ENCODE data around the gene PARD3.

Gene PARD3

GRCh38 chr10:34523017-34523767 lies 291.9 kb downstream of the PARD3 start:
- no peaks in the 10 kb centered on the region for H3K27me3 Mint-ChIP-seq
- H3K36me3 Mint-ChIP-seq: no peaks in the 10 kb centered on the region
- no peak for DNase-seq (ENCODE audit: low spot score in 2 of 2)
- H3K4me3 Mint-ChIP-seq: no peak overlapping the region
- no peak for ATAC-seq (ENCODE audit: low read depth)
- H3K9me3 Mint-ChIP-seq: peaks cover 5% of the 10 kb centered on the region
- H3K4me1 Mint-ChIP-seq: no peaks in the 10 kb centered on the region
- H3K27ac Mint-ChIP-seq: no peak overlapping the region

DNA sequence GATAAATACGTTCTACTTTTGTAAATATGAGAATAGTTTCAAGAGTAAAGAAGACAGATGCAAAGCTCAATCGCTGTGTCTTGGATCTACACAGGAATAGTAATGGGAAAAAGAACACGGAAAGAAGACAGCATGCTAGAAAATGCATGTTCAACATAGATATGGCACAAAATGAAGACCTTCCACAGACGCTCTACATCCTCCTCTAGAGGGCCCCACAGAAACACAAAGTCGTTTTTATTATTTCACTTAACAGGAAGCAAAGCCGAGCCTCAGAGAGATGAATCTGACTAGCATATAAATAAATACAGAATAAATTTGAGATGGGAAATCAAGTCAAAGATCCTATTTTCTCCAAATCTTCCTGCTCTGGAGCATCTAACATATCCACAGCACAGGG lies 292.6 kb downstream of the PARD3 start:
- no peaks in the 10 kb centered on the region for H3K27me3 Mint-ChIP-seq
- no peak overlapping the region for H3K4me3 Mint-ChIP-seq
- peaks cover 5% of the 10 kb centered on the region for H3K9me3 Mint-ChIP-seq
- no peaks in the 10 kb centered on the region for H3K4me1 Mint-ChIP-seq
- ATAC-seq (ENCODE audit: low read depth) (no peak), DNase-seq (ENCODE audit: low spot score in 2 of 2) (no peak)
- H3K36me3 Mint-ChIP-seq: no peaks in the 10 kb centered on the region
- no peak overlapping the region for H3K27ac Mint-ChIP-seq

GRCh38 chr10:34520510-34520909 lies 294.6 kb downstream of the PARD3 start:
- H3K4me3 Mint-ChIP-seq: no peak overlapping the region
- no peaks in the 10 kb centered on the region for H3K4me1 Mint-ChIP-seq
- no peak for ATAC-seq (ENCODE audit: low read depth)
- no peak overlapping the region for H3K27ac Mint-ChIP-seq
- no peak for DNase-seq (ENCODE audit: low spot score in 2 of 2)
- peaks cover 3% of the 10 kb centered on the region for H3K9me3 Mint-ChIP-seq
- H3K27me3 Mint-ChIP-seq: no peaks in the 10 kb centered on the region
- no peaks in the 10 kb centered on the region for H3K36me3 Mint-ChIP-seq

DNA sequence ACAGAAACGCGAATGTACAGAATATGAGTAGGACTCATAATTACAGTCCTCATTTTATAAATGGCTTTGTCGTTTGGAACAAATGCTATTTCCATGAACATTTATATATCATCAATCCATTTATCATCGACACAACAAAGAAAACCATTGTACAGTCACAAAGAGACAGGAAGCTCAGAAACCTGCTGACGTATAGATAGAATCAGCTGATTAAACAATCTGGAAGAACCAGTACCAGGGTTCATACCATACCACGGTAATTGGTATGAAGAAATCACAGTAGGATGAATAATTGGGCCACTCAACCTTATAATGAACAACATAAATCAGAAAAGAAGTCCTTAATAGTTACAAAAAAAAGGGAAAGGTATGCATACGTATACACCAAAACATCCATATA lies 295.0 kb downstream of the PARD3 start:
- Mint-ChIP-seq H3K4me1 (no peaks in the 10 kb centered on the region), H3K27ac (no peak overlapping the region), H3K4me3 (no peak overlapping the region), H3K27me3 (no peaks in the 10 kb centered on the region), H3K36me3 (no peaks in the 10 kb centered on the region), H3K9me3 (peaks cover 3% of the 10 kb centered on the region)
- no peak for DNase-seq (ENCODE audit: low spot score in 2 of 2)
- ATAC-seq (ENCODE audit: low read depth): no peak

GRCh38 chr10:34514290-34514689 lies 300.8 kb downstream of the PARD3 start:
- DNase-seq (ENCODE audit: low spot score in 2 of 2) (no peak), ATAC-seq (ENCODE audit: low read depth) (no peak)
- no peaks in the 10 kb centered on the region for H3K4me1 Mint-ChIP-seq
- H3K36me3 Mint-ChIP-seq: no peaks in the 10 kb centered on the region
- peaks cover 2% of the 10 kb centered on the region for H3K9me3 Mint-ChIP-seq
- H3K27me3 Mint-ChIP-seq: no peaks in the 10 kb centered on the region
- H3K27ac Mint-ChIP-seq: no peak overlapping the region
- H3K4me3 Mint-ChIP-seq: no peak overlapping the region

- DNase-seq (ENCODE audit: low spot score in 2 of 2) (no peak), ATAC-seq (ENCODE audit: low read depth) (no peak)
- Mint-ChIP-seq H3K27ac (no peak overlapping the region), H3K4me3 (no peak overlapping the region), H3K4me1 (no peaks in the 10 kb centered on the region), H3K9me3 (peaks cover 2% of the 10 kb centered on the region), H3K36me3 (no peaks in the 10 kb centered on the region), H3K27me3 (no peaks in the 10 kb centered on the region)
Observed at GRCh38 chr10:34513636-34514035, 301.5 kb downstream of the PARD3 start.

DNA sequence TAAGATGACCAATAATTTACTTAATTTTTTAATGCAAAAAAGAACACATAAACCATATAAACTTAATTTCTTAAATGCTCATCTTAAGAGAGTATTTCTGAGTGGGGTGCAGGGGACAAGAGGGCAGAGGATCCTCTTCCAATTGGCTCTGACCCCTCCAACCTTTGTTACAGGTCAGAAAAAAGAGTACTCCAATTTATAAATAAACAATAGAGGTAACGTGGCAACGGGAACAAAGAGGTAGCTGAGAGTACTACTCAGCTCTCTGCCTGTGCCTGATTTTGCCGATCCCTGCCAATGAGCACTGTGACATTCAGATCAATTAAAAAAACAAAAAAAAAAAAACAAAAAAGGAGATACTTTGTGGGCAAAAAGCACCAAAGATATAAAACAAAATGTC lies 307.9 kb downstream of the PARD3 start:
- Mint-ChIP-seq H3K4me1 (no peaks in the 10 kb centered on the region), H3K27me3 (no peaks in the 10 kb centered on the region), H3K36me3 (no peaks in the 10 kb centered on the region), H3K4me3 (no peak overlapping the region), H3K9me3 (no peaks in the 10 kb centered on the region), H3K27ac (no peak overlapping the region)
- ATAC-seq (ENCODE audit: low read depth) (no peak), DNase-seq (ENCODE audit: low spot score in 2 of 2) (no peak)

DNA sequence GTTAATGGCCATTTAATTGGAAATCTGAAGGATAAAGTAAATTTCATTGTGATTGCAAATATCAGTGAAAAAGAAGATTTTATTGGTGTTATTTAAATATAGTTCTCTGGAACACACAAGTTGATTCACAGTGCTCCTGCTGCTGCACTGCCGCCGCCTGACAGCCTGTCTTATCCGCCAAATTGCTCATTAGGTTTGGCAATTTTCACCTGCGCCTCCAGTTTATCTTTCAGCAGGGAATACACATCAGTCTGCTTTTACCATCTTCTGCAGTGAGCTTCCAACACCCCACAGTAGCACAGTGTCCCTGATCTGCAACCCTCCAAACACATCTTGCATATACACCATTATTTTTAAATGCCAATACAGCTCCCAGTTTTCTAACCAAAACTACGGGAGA lies 308.3 kb downstream of the PARD3 start:
- no peak overlapping the region for H3K4me3 Mint-ChIP-seq
- no peak overlapping the region for H3K27ac Mint-ChIP-seq
- H3K36me3 Mint-ChIP-seq: no peaks in the 10 kb centered on the region
- H3K27me3 Mint-ChIP-seq: no peaks in the 10 kb centered on the region
- no peaks in the 10 kb centered on the region for H3K9me3 Mint-ChIP-seq
- DNase-seq (ENCODE audit: low spot score in 2 of 2) (no peak), ATAC-seq (ENCODE audit: low read depth) (no peak)
- H3K4me1 Mint-ChIP-seq: no peaks in the 10 kb centered on the region

- no peak overlapping the region for H3K27ac Mint-ChIP-seq
- H3K36me3 Mint-ChIP-seq: no peaks in the 10 kb centered on the region
- no peaks in the 10 kb centered on the region for H3K9me3 Mint-ChIP-seq
- no peaks in the 10 kb centered on the region for H3K4me1 Mint-ChIP-seq
- DNase-seq (ENCODE audit: low spot score in 2 of 2) (no peak), ATAC-seq (ENCODE audit: low read depth) (no peak)
- H3K4me3 Mint-ChIP-seq: no peak overlapping the region
- H3K27me3 Mint-ChIP-seq: no peaks in the 10 kb centered on the region
Observed at GRCh38 chr10:34505338-34505737, 309.8 kb downstream of the PARD3 start.

- Mint-ChIP-seq H3K4me3 (no peak overlapping the region), H3K27me3 (no peaks in the 10 kb centered on the region), H3K4me1 (no peaks in the 10 kb centered on the region), H3K9me3 (no peaks in the 10 kb centered on the region), H3K27ac (no peak overlapping the region), H3K36me3 (no peaks in the 10 kb centered on the region)
- no peak for ATAC-seq (ENCODE audit: low read depth)
- no peak for DNase-seq (ENCODE audit: low spot score in 2 of 2)
Observed at GRCh38 chr10:34504534-34504933, 310.6 kb downstream of the PARD3 start.

GRCh38 chr10:34503704-34504103 lies 311.4 kb downstream of the PARD3 start:
- H3K4me1 Mint-ChIP-seq: no peaks in the 10 kb centered on the region
- DNase-seq (ENCODE audit: low spot score in 2 of 2) (no peak), ATAC-seq (ENCODE audit: low read depth) (no peak)
- H3K36me3 Mint-ChIP-seq: no peaks in the 10 kb centered on the region
- H3K4me3 Mint-ChIP-seq: no peak overlapping the region
- no peak overlapping the region for H3K27ac Mint-ChIP-seq
- H3K9me3 Mint-ChIP-seq: no peaks in the 10 kb centered on the region
- no peaks in the 10 kb centered on the region for H3K27me3 Mint-ChIP-seq

- DNase-seq (ENCODE audit: low spot score in 2 of 2) (no peak), ATAC-seq (ENCODE audit: low read depth) (no peak)
- Mint-ChIP-seq H3K36me3 (no peaks in the 10 kb centered on the region), H3K4me3 (no peak overlapping the region), H3K4me1 (no peaks in the 10 kb centered on the region), H3K9me3 (peaks cover 1% of the 10 kb centered on the region), H3K27me3 (peaks cover 1% of the 10 kb centered on the region), H3K27ac (no peak overlapping the region)
Observed at GRCh38 chr10:34499612-34500279, 315.4 kb downstream of the PARD3 start.

DNA sequence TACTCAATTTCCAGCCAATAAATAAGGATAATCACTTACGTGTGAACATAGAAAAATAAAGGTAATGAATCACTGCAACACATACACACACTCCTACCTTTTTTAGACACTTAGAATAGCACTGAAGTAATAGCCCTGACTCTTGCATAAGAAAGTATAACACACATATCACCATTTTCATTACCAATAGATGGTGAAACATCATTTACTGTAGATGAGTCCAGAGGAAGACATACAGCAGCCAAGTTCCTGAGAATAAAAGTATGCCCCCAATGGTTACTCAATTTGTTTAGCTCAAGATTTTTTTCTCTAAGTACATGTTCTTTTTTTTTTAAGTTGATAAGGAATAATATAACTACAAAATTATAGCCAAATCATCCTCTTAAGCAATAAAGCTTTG lies 316.3 kb downstream of the PARD3 start:
- no peak for ATAC-seq (ENCODE audit: low read depth)
- no peak for DNase-seq (ENCODE audit: low spot score in 2 of 2)
- H3K27ac Mint-ChIP-seq: no peak overlapping the region
- peaks cover 1% of the 10 kb centered on the region for H3K27me3 Mint-ChIP-seq
- no peak overlapping the region for H3K4me3 Mint-ChIP-seq
- H3K9me3 Mint-ChIP-seq: peaks cover 1% of the 10 kb centered on the region
- H3K36me3 Mint-ChIP-seq: no peaks in the 10 kb centered on the region
- no peaks in the 10 kb centered on the region for H3K4me1 Mint-ChIP-seq

GRCh38 chr10:34495938-34496337 lies 319.2 kb downstream of the PARD3 start:
- Mint-ChIP-seq H3K27me3 (peaks cover 1% of the 10 kb centered on the region), H3K9me3 (peaks cover 1% of the 10 kb centered on the region), H3K4me1 (no peaks in the 10 kb centered on the region), H3K27ac (no peak overlapping the region), H3K36me3 (no peaks in the 10 kb centered on the region), H3K4me3 (no peak overlapping the region)
- ATAC-seq (ENCODE audit: low read depth): no peak
- no peak for DNase-seq (ENCODE audit: low spot score in 2 of 2)

DNA sequence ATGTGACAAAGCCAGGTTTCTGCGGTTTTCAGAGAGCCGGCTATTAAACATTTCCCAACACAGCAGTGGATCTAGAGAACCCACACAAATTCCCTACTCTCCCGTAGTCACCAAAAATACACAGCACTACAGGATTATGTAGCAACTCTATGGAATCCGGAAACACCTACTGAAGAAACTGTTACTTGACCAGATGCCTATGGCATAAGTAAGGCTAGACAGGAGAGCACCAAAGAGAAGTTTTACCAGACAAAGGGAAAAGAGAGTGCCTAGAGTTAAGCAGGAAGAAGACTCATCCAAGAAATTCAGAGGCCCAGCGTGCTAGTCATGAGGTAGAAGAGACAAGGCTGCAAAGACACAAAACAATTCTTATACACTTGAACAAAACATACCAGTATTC lies 321.1 kb downstream of the PARD3 start:
- Mint-ChIP-seq H3K27ac (no peak overlapping the region), H3K4me1 (no peaks in the 10 kb centered on the region), H3K9me3 (peaks cover 1% of the 10 kb centered on the region), H3K36me3 (no peaks in the 10 kb centered on the region), H3K27me3 (peaks cover 1% of the 10 kb centered on the region), H3K4me3 (no peak overlapping the region)
- ATAC-seq (ENCODE audit: low read depth): no peak
- DNase-seq (ENCODE audit: low spot score in 2 of 2): no peak
